CD8-positive, alpha-beta memory T cell (primary cell): ENCODE data around the gene PRDM16. TPM values are rescaled to one million over a fixed set of nuclear protein-coding genes. Genes with fewer than 3 reads are reported as not detected.

Source experiments
- CTCF ChIA-PET: fragments of 350-600 bp; sonication (Branson Sonifier 250); formaldehyde crosslinking; loops from one replicate; lab custom pipeline; 2021; ENCODE audit warnings: antibody characterized with exemption; lab: Charles Lee
- POLR2A ChIA-PET: fragments of 350-600 bp; sonication (Branson Sonifier 250); formaldehyde crosslinking; loops from one replicate; lab custom pipeline; 2021; ENCODE audit warnings: antibody characterized with exemption; lab: Charles Lee
- DNase-seq, 5 donors: peaks; one replicate each; pipeline versions ENCODE4 v3.0.0 to v3.0.0-alpha.2; 2020 to 2022; ENCODE audit warnings: mixed read lengths in 1 of 5
- H3K27ac ChIP-seq: one replicate; pipeline ENCODE4 v1.7.0; 2013; ENCODE audit warnings: low read depth, mild to moderate bottlenecking, low read length, moderate library complexity
- H3K27me3 ChIP-seq: 2 replicates; pipeline ENCODE4 v1.7.0; 2013; ENCODE audit warnings: low read length, mild to moderate bottlenecking; ENCODE audit not compliant: insufficient read depth, poor library complexity, severe bottlenecking
- H3K36me3 ChIP-seq: 2 replicates; pipeline ENCODE4 v1.7.0; 2013; ENCODE audit warnings: mild to moderate bottlenecking, low read length, moderate library complexity; ENCODE audit not compliant: insufficient read depth
- H3K4me1 ChIP-seq: 2 replicates; pipeline ENCODE4 v1.7.0; 2013; ENCODE audit warnings: mild to moderate bottlenecking, low read length, moderate library complexity; ENCODE audit not compliant: insufficient read depth
- H3K4me3 ChIP-seq: 2 replicates; pipeline ENCODE4 v1.7.0; 2013; ENCODE audit warnings: mild to moderate bottlenecking, low read length
- H3K9me3 ChIP-seq: 2 replicates; pipeline ENCODE4 v1.7.0; 2013; ENCODE audit warnings: mild to moderate bottlenecking, low read length
- H3K27ac Mint-ChIP-seq, 8 donors: one replicate each; pipeline ENCODE4 v1.8.0; 2020 to 2021; ENCODE audit warnings: mixed read lengths in 8 of 8, mild to moderate bottlenecking in 6 of 8, inconsistent platforms in 3 of 8, moderate library complexity in 3 of 8
- H3K27me3 Mint-ChIP-seq, 2 donors: one replicate each; pipeline ENCODE4 v1.8.0; 2020 to 2021; ENCODE audit warnings: mixed read lengths in 2 of 2, mild to moderate bottlenecking in 1 of 2, moderate library complexity in 1 of 2
- H3K36me3 Mint-ChIP-seq, 3 donors: one replicate each; pipeline ENCODE4 v1.8.0; 2020 to 2021; ENCODE audit warnings: mixed read lengths in 3 of 3, inconsistent platforms in 1 of 3, mild to moderate bottlenecking in 1 of 3
- H3K4me1 Mint-ChIP-seq, 3 donors: one replicate each; pipeline ENCODE4 v1.8.0; 2020 to 2021; ENCODE audit warnings: mixed read lengths in 3 of 3, inconsistent platforms in 1 of 3, mild to moderate bottlenecking in 1 of 3
- H3K4me3 Mint-ChIP-seq, 7 donors: one replicate each; pipeline ENCODE4 v1.8.0; 2020 to 2021; ENCODE audit warnings: mixed read lengths in 7 of 7, mild to moderate bottlenecking in 6 of 7, moderate library complexity in 4 of 7, inconsistent platforms in 2 of 7
- H3K9me3 Mint-ChIP-seq, 5 donors: one replicate each; pipeline ENCODE4 v1.8.0; 2020 to 2022; ENCODE audit warnings: mixed read lengths in 5 of 5, mild to moderate bottlenecking in 3 of 5, moderate library complexity in 2 of 5, inconsistent platforms in 1 of 5
- polyA plus RNA-seq: library from polyadenylated mRNA; unstranded; fragments of 300-500 nt; fragmentation: Illumina TruSeq; gene quantifications from one replicate; pipeline ENCODE4 v1.2.3, GENCODE V29; 2021
- total RNA-seq, 2 experiments: library from RNA; stranded (reverse); gene quantifications; one replicate each; pipeline ENCODE4 v1.2.3, GENCODE V29; 2021

PRDM16 gene
- total and polyA plus RNA-seq, 3 experiments from 2014 or later: not detected

GRCh38 chr1:3312310-3312897, 243.4 kb downstream of the PRDM16 start:
- POLR2A ChIA-PET: no interaction called here
- peaks cover 4 to 21% of the 10 kb centered on the region in 2 donors for H3K27me3 Mint-ChIP-seq
- H3K9me3 Mint-ChIP-seq: peaks cover 0 to 10% (median 6%) of the 10 kb centered on the region in 5 donors
- Histone ChIP-seq H3K4me1 (no peaks in the 10 kb centered on the region), H3K4me3 (no peak overlapping the region), H3K36me3 (no peaks in the 10 kb centered on the region), H3K27me3 (peaks cover 6% of the 10 kb centered on the region), H3K27ac (no peak overlapping the region), H3K9me3 (peaks cover 5% of the 10 kb centered on the region)
- CTCF ChIA-PET: no interaction called here
- DNase-seq: no peak
- H3K4me1 Mint-ChIP-seq: peaks cover 7 to 9% (median 9%) of the 10 kb centered on the region in 3 donors
- no peak overlapping the region for H3K4me3 Mint-ChIP-seq
- H3K36me3 Mint-ChIP-seq: no peaks in the 10 kb centered on the region
- no peak overlapping the region for H3K27ac Mint-ChIP-seq

GRCh38 chr1:3312898-3313575, 244.0 kb downstream of the PRDM16 start:
- CTCF ChIA-PET: no interaction called here

GRCh38 chr1:3313576-3313950, 244.6 kb downstream of the PRDM16 start:
- Mint-ChIP-seq H3K9me3 (peaks cover 0 to 10% (median 7%) of the 10 kb centered on the region in 5 donors), H3K36me3 (no peaks in the 10 kb centered on the region), H3K4me3 (no peak overlapping the region), H3K27me3 (peaks cover 4 to 21% of the 10 kb centered on the region in 2 donors), H3K27ac (no peak overlapping the region), H3K4me1 (peaks cover 9 to 12% (median 12%) of the 10 kb centered on the region in 3 donors)
- H3K27ac ChIP-seq: no peak overlapping the region
- H3K9me3 ChIP-seq: peaks cover 5% of the 10 kb centered on the region
- H3K4me3 ChIP-seq: no peak overlapping the region
- no peaks in the 10 kb centered on the region for H3K36me3 ChIP-seq
- no peaks in the 10 kb centered on the region for H3K4me1 ChIP-seq
- DNase-seq: no peak
- ChIA-PET POLR2A (no interaction called here), CTCF (no interaction called here)
- H3K27me3 ChIP-seq: peaks cover 6% of the 10 kb centered on the region

More at GRCh38 chr1:3312898-3313575, 244.0 kb downstream of the PRDM16 start:
- no peak overlapping the region for H3K27ac ChIP-seq
- peaks cover 5% of the 10 kb centered on the region for H3K9me3 ChIP-seq
- H3K4me3 Mint-ChIP-seq: no peak overlapping the region
- peaks cover 6% of the 10 kb centered on the region for H3K27me3 ChIP-seq
- peaks cover 4 to 21% of the 10 kb centered on the region in 2 donors for H3K27me3 Mint-ChIP-seq
- POLR2A ChIA-PET: no interaction called here
- H3K36me3 Mint-ChIP-seq: no peaks in the 10 kb centered on the region
- no peak overlapping the region for H3K27ac Mint-ChIP-seq
- H3K4me3 ChIP-seq: no peak overlapping the region
- peaks cover 0 to 10% (median 6%) of the 10 kb centered on the region in 5 donors for H3K9me3 Mint-ChIP-seq
- H3K4me1 ChIP-seq: no peaks in the 10 kb centered on the region
- H3K36me3 ChIP-seq: no peaks in the 10 kb centered on the region
- H3K4me1 Mint-ChIP-seq: peaks cover 7 to 9% (median 9%) of the 10 kb centered on the region in 3 donors
- DNase-seq: no peak

- peaks cover 6% of the 10 kb centered on the region for H3K27me3 ChIP-seq
- CTCF ChIA-PET: no interaction called here
- POLR2A ChIA-PET: no interaction called here
- no peak overlapping the region for H3K4me3 Mint-ChIP-seq
- DNase-seq: no peak
- peaks cover 4 to 16% of the 10 kb centered on the region in 2 donors for H3K27me3 Mint-ChIP-seq
- H3K9me3 ChIP-seq: peaks cover 5% of the 10 kb centered on the region
- peaks cover 9 to 12% (median 12%) of the 10 kb centered on the region in 3 donors for H3K4me1 Mint-ChIP-seq
- no peaks in the 10 kb centered on the region for H3K36me3 ChIP-seq
- no peak overlapping the region for H3K4me3 ChIP-seq
- no peak overlapping the region for H3K27ac Mint-ChIP-seq
- H3K36me3 Mint-ChIP-seq: no peaks in the 10 kb centered on the region
- no peak overlapping the region for H3K27ac ChIP-seq
- H3K4me1 ChIP-seq: no peaks in the 10 kb centered on the region
- peaks cover 0 to 10% (median 7%) of the 10 kb centered on the region in 5 donors for H3K9me3 Mint-ChIP-seq
Observed at GRCh38 chr1:3314491-3315381, 245.7 kb downstream of the PRDM16 start.

GRCh38 chr1:3315399-3316339, 246.7 kb downstream of the PRDM16 start:
- CTCF ChIA-PET: no interaction called here
- Mint-ChIP-seq H3K27me3 (peaks cover 3 to 13% of the 10 kb centered on the region in 2 donors), H3K36me3 (no peaks in the 10 kb centered on the region), H3K4me1 (peaks cover 9 to 12% (median 12%) of the 10 kb centered on the region in 3 donors), H3K4me3 (no peak overlapping the region), H3K9me3 (peaks cover 0 to 10% (median 7%) of the 10 kb centered on the region in 5 donors), H3K27ac (peak overlapping the region in 6 of 8 donors; percentile 29 to 98 (median 89))
- Histone ChIP-seq H3K27ac (peak overlapping the region; percentile 5), H3K36me3 (no peaks in the 10 kb centered on the region), H3K27me3 (peaks cover 6% of the 10 kb centered on the region), H3K4me3 (no peak overlapping the region), H3K4me1 (no peaks in the 10 kb centered on the region), H3K9me3 (peaks cover 5% of the 10 kb centered on the region)
- DNase-seq: no peak
- POLR2A ChIA-PET: no interaction called here

- peak overlapping the region; percentile 24 for H3K27ac ChIP-seq
- H3K4me3 Mint-ChIP-seq: no peak overlapping the region
- no peaks in the 10 kb centered on the region for H3K36me3 ChIP-seq
- no peak overlapping the region for H3K4me3 ChIP-seq
- H3K4me1 Mint-ChIP-seq: peaks cover 9 to 12% (median 12%) of the 10 kb centered on the region in 3 donors
- H3K9me3 ChIP-seq: peaks cover 5% of the 10 kb centered on the region
- H3K27me3 ChIP-seq: peaks cover 6% of the 10 kb centered on the region
- peak overlapping the region; percentile 80 to 98 (median 92) for H3K27ac Mint-ChIP-seq
- POLR2A ChIA-PET: no interaction called here
- peak in 2 of 5 donors; percentile 12 to 21 for DNase-seq
- peaks cover 0 to 8% of the 10 kb centered on the region in 2 donors for H3K27me3 Mint-ChIP-seq
- H3K9me3 Mint-ChIP-seq: peaks cover 0 to 10% (median 7%) of the 10 kb centered on the region in 5 donors
- no peaks in the 10 kb centered on the region for H3K4me1 ChIP-seq
- CTCF ChIA-PET: no interaction called here
- H3K36me3 Mint-ChIP-seq: no peaks in the 10 kb centered on the region
Observed at GRCh38 chr1:3316340-3316943, 247.4 kb downstream of the PRDM16 start.

- Mint-ChIP-seq H3K9me3 (peaks cover 0 to 10% (median 7%) of the 10 kb centered on the region in 5 donors), H3K27me3 (peaks cover 0 to 6% of the 10 kb centered on the region in 2 donors), H3K4me1 (peaks cover 9 to 12% (median 12%) of the 10 kb centered on the region in 3 donors), H3K27ac (peak overlapping the region in 1 of 8 donors; percentile 83), H3K36me3 (no peaks in the 10 kb centered on the region), H3K4me3 (no peak overlapping the region)
- Histone ChIP-seq H3K4me1 (no peaks in the 10 kb centered on the region), H3K4me3 (no peak overlapping the region), H3K9me3 (peaks cover 5% of the 10 kb centered on the region), H3K36me3 (no peaks in the 10 kb centered on the region), H3K27ac (no peak overlapping the region), H3K27me3 (peaks cover 6% of the 10 kb centered on the region)
- ChIA-PET POLR2A (no interaction called here), CTCF (no interaction called here)
- no peak for DNase-seq
Observed at GRCh38 chr1:3317456-3317855, 248.5 kb downstream of the PRDM16 start.
